K562 (cell line): Measurements from ENCODE around the gene LCN15. TPM values are rescaled to one million over a fixed set of nuclear protein-coding genes. Genes with fewer than 3 reads are reported as not detected.

Experiments used
- CBX1 ChIP-seq: sonication (generic); IDR thresholded peaks from 2 replicates; pipeline ENCODE4 v1.6.1; 2016; ENCODE audit warnings: antibody characterized with exemption, low read depth, mild to moderate bottlenecking
- SMAD1 ChIP-seq: fragments of 150-350 bp; IDR thresholded peaks from 2 replicates; pipeline ENCODE4 v1.6.1; 2014; ENCODE audit warnings: low read length, low read depth; ENCODE audit not compliant: partially characterized antibody
- ZNF644 ChIP-seq: fragments of 200-800 bp; sonication (Bioruptor generic); IDR thresholded peaks from 2 replicates; pipeline ENCODE4 v1.6.1; 2016; ENCODE audit warnings: low read depth, missing genetic modification characterization, missing compliant biosample characterization
- polyA plus RNA-seq, 8 experiments: library from polyadenylated mRNA; depleted of rRNA in 4 of 8; stranded (reverse) in 5 of 8; unstranded in 3 of 8; fragments of >200 nt; fragmentation: Nextera tagmentation in 2 of 8; fragmentation: Illumina TruSeq in 1 of 8; extraction: Ambion mirVana in 2 of 8; extraction: Trizol in 1 of 8; gene quantifications; 2 replicates each; pipeline versions ENCODE4 v1.2.1 to v1.2.3, GENCODE V29; 2011 to 2014; ENCODE audit warnings: inconsistent platforms in 1 of 8, missing spikeins in 1 of 8
- total RNA-seq, 7 experiments: library from RNA; depleted of rRNA in 6 of 7; stranded (reverse); fragments of >200 nt in 6 of 7; fragmentation: Illumina TruSeq in 2 of 7; extraction: Trizol in 2 of 7; gene quantifications; 2 replicates each; pipeline versions ENCODE4 v1.2.1 to v1.2.3, GENCODE V29; 2011 to 2021; ENCODE audit warnings: low replicate concordance in 1 of 7
- TF ChIP-seq, protein P1 (sequence below), 2 experiments: fragments of 450-650 bp; IDR thresholded peaks; 2 replicates each; pipeline ENCODE4 v1.6.1; 2016; ENCODE audit warnings: mild to moderate bottlenecking in 2 of 2, borderline replicate concordance in 1 of 2, low read depth in 1 of 2, moderate library complexity in 1 of 2
- TF ChIP-seq, protein P2 (sequence below), 2 experiments: fragments of 450-650 bp in 1 of 2; sonication (generic) in 1 of 2; formaldehyde crosslinking in 1 of 2; IDR thresholded peaks; 2 replicates each; pipeline versions ENCODE4 v1.7.1 to v1.9.0; 2016 to 2022; ENCODE audit warnings: inconsistent platforms in 1 of 2, mild to moderate bottlenecking in 1 of 2, missing genetic modification reagents in 1 of 2
- TF ChIP-seq, protein P3 (sequence below), 2 experiments: fragments of 450-650 bp; IDR thresholded peaks; 2 replicates each; pipeline ENCODE4 v1.6.1; 2016

LCN15 gene
- total and polyA plus RNA-seq, 9 of the 15 experiments (the other 6 are each of a cell fraction or from before 2014, with no cell fraction given): 0.66 TPM; not detected in 8

DNA sequence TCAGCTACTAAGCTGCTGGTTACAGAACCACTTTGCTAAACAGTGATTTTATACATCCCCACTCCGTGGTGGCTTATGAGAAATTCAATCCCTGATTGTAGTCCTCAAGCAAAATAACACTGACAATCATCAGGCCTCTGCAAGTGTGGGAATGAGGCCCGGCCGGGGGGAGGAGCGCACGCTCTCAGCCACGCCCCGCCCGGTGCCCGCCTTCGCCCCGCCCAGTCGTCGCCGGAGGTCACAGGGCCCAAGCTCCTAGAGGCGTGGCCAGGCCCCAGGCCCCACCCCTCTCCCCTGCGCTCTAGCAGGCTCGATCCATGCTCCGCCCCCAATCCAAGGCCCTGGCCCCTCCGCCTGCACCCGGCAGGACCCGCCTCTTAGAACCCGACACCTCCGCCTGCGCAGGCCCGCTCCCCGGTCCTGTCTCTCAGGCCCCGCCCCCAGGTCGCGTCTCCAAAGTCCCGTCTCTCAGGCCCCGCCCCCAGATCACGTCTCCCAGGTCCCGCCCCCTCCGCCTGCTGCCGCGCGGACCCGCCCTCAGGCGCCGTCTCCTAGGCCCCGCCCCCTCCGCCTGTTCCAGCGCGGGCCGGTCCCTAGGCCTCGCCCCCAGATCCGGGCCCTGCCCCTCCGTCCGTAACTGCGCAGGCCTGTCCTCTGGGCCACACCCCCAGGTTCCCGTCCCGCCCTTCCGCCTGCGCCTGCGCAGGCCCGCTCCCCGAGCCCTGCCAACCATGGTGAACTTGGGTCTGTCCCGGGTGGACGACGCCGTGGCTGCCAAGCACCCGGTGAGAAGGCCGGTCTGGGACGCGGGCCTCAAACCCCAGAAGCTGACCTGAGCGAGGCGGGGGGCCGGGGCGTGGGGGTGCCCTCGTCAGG is 26.6 kb upstream of the LCN15 start, which contains the start of gene TMEM141 (continued):
- TF ChIP-seq, protein P1, sequence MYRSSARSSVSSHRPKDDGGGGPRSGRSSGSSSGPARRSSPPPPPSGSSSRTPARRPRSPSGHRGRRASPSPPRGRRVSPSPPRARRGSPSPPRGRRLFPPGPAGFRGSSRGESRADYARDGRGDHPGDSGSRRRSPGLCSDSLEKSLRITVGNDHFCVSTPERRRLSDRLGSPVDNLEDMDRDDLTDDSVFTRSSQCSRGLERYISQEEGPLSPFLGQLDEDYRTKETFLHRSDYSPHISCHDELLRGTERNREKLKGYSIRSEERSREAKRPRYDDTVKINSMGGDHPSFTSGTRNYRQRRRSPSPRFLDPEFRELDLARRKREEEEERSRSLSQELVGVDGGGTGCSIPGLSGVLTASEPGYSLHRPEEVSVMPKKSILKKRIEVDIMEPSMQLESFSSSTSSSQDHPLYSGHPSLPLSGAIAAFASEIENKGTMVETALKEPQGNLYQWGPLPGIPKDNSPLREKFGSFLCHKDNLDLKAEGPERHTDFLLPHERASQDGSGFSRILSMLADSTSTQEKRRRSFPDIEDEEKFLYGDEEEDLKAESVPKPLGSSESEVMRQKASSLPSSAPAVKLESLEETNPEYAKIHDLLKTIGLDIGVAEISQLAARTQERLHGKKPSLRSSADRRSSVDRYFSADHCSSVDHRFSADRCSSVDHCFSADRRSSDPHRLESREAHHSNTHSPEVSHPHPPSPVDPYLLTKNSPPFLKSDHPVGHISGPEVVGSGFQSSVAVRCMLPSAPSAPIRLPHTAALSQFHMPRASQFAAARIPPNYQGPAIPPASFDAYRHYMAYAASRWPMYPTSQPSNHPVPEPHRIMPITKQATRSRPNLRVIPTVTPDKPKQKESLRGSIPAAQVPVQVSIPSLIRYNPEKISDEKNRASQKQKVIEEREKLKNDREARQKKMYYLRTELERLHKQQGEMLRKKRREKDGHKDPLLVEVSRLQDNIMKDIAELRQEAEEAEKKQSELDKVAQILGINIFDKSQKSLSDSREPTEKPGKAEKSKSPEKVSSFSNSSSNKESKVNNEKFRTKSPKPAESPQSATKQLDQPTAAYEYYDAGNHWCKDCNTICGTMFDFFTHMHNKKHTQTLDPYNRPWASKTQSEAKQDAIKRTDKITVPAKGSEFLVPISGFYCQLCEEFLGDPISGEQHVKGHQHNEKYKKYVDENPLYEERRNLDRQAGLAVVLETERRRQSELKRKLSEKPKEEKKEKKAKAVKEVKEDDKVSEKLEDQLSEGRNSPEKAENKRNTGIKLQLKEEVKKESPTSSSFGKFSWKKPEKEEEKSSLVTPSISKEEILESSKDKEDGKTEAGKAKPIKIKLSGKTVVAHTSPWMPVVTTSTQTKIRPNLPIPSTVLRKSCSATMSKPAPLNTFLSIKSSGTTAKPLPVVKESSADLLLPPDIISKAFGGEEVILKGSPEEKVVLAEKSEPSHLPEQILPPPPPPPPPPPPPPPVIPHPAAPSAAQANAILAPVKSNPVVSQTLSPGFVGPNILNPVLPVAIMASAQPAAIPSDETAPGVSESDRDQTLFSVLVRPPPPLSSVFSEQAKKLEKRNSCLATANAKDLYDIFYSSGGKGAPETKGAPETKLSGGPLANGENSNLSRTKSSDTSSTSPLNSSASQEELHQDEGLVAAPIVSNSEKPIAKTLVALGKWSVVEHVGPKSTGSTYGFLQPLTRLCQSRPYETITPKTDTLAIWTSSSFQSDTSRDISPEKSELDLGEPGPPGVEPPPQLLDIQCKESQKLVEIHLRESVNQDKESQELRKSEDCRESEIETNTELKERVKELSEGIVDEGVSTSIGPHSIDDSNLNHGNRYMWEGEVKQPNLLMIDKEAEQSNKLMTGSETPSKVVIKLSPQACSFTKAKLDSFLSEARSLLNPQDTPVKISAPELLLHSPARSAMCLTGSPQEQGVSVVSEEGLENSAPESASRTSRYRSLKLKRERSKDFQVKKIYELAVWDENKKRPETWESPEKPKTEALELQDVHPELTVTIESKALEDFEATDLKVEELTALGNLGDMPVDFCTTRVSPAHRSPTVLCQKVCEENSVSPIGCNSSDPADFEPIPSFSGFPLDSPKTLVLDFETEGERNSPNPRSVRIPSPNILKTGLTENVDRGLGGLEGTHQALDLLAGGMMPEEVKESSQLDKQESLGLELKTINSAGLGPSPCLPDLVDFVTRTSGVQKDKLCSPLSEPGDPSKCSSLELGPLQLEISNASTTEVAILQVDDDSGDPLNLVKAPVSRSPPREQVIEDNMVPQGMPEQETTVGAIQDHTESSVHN (IDR thresholded peaks at IDR 0.05; ENCODE audit: borderline replicate concordance in 1 of 2, low read depth in 1 of 2): no peak
- TF ChIP-seq, protein P2, sequence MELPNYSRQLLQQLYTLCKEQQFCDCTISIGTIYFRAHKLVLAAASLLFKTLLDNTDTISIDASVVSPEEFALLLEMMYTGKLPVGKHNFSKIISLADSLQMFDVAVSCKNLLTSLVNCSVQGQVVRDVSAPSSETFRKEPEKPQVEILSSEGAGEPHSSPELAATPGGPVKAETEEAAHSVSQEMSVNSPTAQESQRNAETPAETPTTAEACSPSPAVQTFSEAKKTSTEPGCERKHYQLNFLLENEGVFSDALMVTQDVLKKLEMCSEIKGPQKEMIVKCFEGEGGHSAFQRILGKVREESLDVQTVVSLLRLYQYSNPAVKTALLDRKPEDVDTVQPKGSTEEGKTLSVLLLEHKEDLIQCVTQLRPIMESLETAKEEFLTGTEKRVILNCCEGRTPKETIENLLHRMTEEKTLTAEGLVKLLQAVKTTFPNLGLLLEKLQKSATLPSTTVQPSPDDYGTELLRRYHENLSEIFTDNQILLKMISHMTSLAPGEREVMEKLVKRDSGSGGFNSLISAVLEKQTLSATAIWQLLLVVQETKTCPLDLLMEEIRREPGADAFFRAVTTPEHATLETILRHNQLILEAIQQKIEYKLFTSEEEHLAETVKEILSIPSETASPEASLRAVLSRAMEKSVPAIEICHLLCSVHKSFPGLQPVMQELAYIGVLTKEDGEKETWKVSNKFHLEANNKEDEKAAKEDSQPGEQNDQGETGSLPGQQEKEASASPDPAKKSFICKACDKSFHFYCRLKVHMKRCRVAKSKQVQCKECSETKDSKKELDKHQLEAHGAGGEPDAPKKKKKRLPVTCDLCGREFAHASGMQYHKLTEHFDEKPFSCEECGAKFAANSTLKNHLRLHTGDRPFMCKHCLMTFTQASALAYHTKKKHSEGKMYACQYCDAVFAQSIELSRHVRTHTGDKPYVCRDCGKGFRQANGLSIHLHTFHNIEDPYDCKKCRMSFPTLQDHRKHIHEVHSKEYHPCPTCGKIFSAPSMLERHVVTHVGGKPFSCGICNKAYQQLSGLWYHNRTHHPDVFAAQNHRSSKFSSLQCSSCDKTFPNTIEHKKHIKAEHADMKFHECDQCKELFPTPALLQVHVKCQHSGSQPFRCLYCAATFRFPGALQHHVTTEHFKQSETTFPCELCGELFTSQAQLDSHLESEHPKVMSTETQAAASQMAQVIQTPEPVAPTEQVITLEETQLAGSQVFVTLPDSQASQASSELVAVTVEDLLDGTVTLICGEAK (IDR thresholded peaks at IDR 0.05): no peak
- TF ChIP-seq, protein P2 (CRISPR knock-in tag; IDR thresholded peaks at IDR 0.05): no peak
- TF ChIP-seq ZNF644 (tag) (no peak), SMAD1 (peak; percentile 18), CBX1 (no peak)
- TF ChIP-seq, protein P3, sequence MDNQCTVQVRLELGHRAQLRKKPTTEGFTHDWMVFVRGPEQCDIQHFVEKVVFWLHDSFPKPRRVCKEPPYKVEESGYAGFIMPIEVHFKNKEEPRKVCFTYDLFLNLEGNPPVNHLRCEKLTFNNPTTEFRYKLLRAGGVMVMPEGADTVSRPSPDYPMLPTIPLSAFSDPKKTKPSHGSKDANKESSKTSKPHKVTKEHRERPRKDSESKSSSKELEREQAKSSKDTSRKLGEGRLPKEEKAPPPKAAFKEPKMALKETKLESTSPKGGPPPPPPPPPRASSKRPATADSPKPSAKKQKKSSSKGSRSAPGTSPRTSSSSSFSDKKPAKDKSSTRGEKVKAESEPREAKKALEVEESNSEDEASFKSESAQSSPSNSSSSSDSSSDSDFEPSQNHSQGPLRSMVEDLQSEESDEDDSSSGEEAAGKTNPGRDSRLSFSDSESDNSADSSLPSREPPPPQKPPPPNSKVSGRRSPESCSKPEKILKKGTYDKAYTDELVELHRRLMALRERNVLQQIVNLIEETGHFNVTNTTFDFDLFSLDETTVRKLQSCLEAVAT (IDR thresholded peaks at IDR 0.05): no peak
